GM10248 (cell line): ENCODE data around the gene OR2J3.
"Not testable (repeated sequence)": the region's sequence is repeated elsewhere in the genome, so short reads cannot be mapped to it uniquely, and the experiment has no call there.

Source experiments
- CTCF ChIA-PET: fragments of 300-600 bp; sonication (Branson Sonifier 250); formaldehyde crosslinking; extraction: SDS; loops from one replicate; lab custom pipeline; 2021; ENCODE audit warnings: antibody characterized with exemption; lab: Yijun Ruan, JAX
- POLR2A ChIA-PET: fragments of 350-650 bp; sonication (Branson Sonifier 250); formaldehyde crosslinking; extraction: SDS; loops from one replicate; lab custom pipeline; 2020; ENCODE audit warnings: antibody characterized with exemption; lab: Yijun Ruan, JAX
- DNase-seq: peaks from one replicate; pipeline ENCODE4 v3.0.0; 2012; ENCODE audit errors: extremely low spot score
- CTCF ChIP-seq: IDR thresholded peaks from 2 replicates; pipeline ENCODE4 v1.5.1; 2012; ENCODE audit warnings: mild to moderate bottlenecking, low read depth; ENCODE audit errors: extremely low read depth, missing control alignments, control extremely low read depth

OR2J3 gene

GRCh38 chr6:29131691-29132090, 23.8 kb downstream of the OR2J3 start:
- ChIA-PET CTCF (no interaction called here), POLR2A (no interaction called here)
- no peak for DNase-seq
- no peak for TF ChIP-seq CTCF

- ChIA-PET CTCF (interaction anchor here (1.3 kb wide), 1 partner anchor 24 kb away, joined by 3 read pairs; no protein-coding TSS in a partner anchor), POLR2A (no interaction called here)
- no peak for DNase-seq
- TF ChIP-seq CTCF = no peak
Observed at GRCh38 chr6:29137724-29138123, 29.9 kb downstream of the OR2J3 start.

- POLR2A ChIA-PET = no interaction called here
- no peak for DNase-seq
- CTCF ChIA-PET = no interaction called here
- TF ChIP-seq CTCF = no peak
Observed at GRCh38 chr6:29141606-29142005, 33.7 kb downstream of the OR2J3 start.

- POLR2A ChIA-PET = no interaction called here
- CTCF ChIA-PET = no interaction called here
- TF ChIP-seq CTCF = no peak
- DNase-seq = no peak
Observed at GRCh38 chr6:29142309-29142708, 34.5 kb downstream of the OR2J3 start.

GRCh38 chr6:29146179-29146578, 38.3 kb downstream of the OR2J3 start:
- no peak for DNase-seq
- POLR2A ChIA-PET = no interaction called here
- CTCF ChIA-PET = no interaction called here
- no peak for TF ChIP-seq CTCF

GRCh38 chr6:29147074-29147473, 39.2 kb downstream of the OR2J3 start:
- ChIA-PET CTCF (no interaction called here), POLR2A (no interaction called here)
- no peak for DNase-seq
- TF ChIP-seq CTCF = no peak

- CTCF ChIA-PET, POLR2A ChIA-PET, DNase-seq: not testable (repeated sequence)
Observed at GRCh38 chr6:29149444-29149843, 41.6 kb downstream of the OR2J3 start.
